H9 (cell line): Measurements from ENCODE around the gene KCNAB2. TPM values are rescaled to one million over a fixed set of nuclear protein-coding genes. Genes with fewer than 3 reads are reported as not detected.

Experiments
- DNase-seq: peaks from one replicate; pipeline ENCODE4 v3.0.0-alpha.2; 2017
- H2AFZ ChIP-seq: one replicate; pipeline ENCODE4 v1.6.1; 2013; ENCODE audit warnings: mild to moderate bottlenecking, low read length, control low read depth, moderate library complexity
- H2AK5ac ChIP-seq: 2 replicates; pipeline ENCODE4 v1.6.1; 2013; ENCODE audit warnings: low read length, control low read depth, mixed read lengths; ENCODE audit not compliant: insufficient read length
- H2BK120ac ChIP-seq: one replicate; pipeline ENCODE4 v1.6.1; 2013; ENCODE audit warnings: low read depth, mild to moderate bottlenecking, low read length, control low read depth, inconsistent platforms; ENCODE audit not compliant: poor library complexity, severe bottlenecking
- H2BK12ac ChIP-seq: 2 replicates; pipeline ENCODE4 v1.6.1; 2013; ENCODE audit warnings: low read length, control low read depth, mixed read lengths, low read depth; ENCODE audit not compliant: insufficient read length
- H2BK15ac ChIP-seq: 2 replicates; pipeline ENCODE4 v1.6.1; 2013; ENCODE audit warnings: low read depth, low read length, control low read depth
- H2BK20ac ChIP-seq: one replicate; pipeline ENCODE4 v1.6.1; 2013; ENCODE audit warnings: low read depth, mild to moderate bottlenecking, low read length, control low read depth, inconsistent platforms; ENCODE audit not compliant: poor library complexity, severe bottlenecking
- H2BK5ac ChIP-seq: 2 replicates; pipeline ENCODE4 v1.6.1; 2013; ENCODE audit warnings: low read length, control low read depth, mixed read lengths; ENCODE audit not compliant: insufficient read length
- H3K14ac ChIP-seq: 2 replicates; pipeline ENCODE4 v1.6.1; 2013; ENCODE audit warnings: low read length, control low read depth; ENCODE audit not compliant: insufficient read depth
- H3K18ac ChIP-seq: 2 replicates; pipeline ENCODE4 v1.6.1; 2013; ENCODE audit warnings: low read depth, mild to moderate bottlenecking, mixed read lengths, low read length, control low read depth; ENCODE audit not compliant: insufficient read length
- H3K23ac ChIP-seq: 2 replicates; pipeline ENCODE4 v1.6.1; 2013; ENCODE audit warnings: low read length, control low read depth, mixed read lengths, low read depth; ENCODE audit not compliant: insufficient read length
- H3K23me2 ChIP-seq: 2 replicates; pipeline ENCODE4 v1.6.1; 2013; ENCODE audit warnings: low read depth, mild to moderate bottlenecking, mixed read lengths, low read length, control low read depth; ENCODE audit not compliant: insufficient read length, poor library complexity, severe bottlenecking
- H3K27ac ChIP-seq: 2 replicates; pipeline ENCODE4 v1.5.1; 2013; ENCODE audit warnings: low read length, control low read depth, mixed read lengths, low read depth; ENCODE audit not compliant: insufficient read length
- H3K27me3 ChIP-seq: 2 replicates; pipeline ENCODE4 v1.6.1; 2013; ENCODE audit warnings: low read length, control low read depth, inconsistent platforms; ENCODE audit not compliant: insufficient read depth
- H3K4ac ChIP-seq: 2 replicates; pipeline ENCODE4 v1.6.1; 2013; ENCODE audit warnings: low read depth, mild to moderate bottlenecking, control low read depth, inconsistent platforms, low read length, moderate library complexity
- H3K4me1 ChIP-seq: 2 replicates; pipeline ENCODE4 v1.6.1; 2013; ENCODE audit warnings: low read length, control low read depth, inconsistent platforms; ENCODE audit not compliant: insufficient read depth
- H3K4me2 ChIP-seq: 2 replicates; pipeline ENCODE4 v1.6.1; 2013; ENCODE audit warnings: low read length, control low read depth, mixed read lengths; ENCODE audit not compliant: insufficient read length, insufficient read depth
- H3K56ac ChIP-seq: 2 replicates; pipeline ENCODE4 v1.6.1; 2013; ENCODE audit warnings: low read depth, mild to moderate bottlenecking, mixed read lengths, low read length, control low read depth; ENCODE audit not compliant: insufficient read length
- H3K79me1 ChIP-seq: 2 replicates; pipeline ENCODE4 v1.6.1; 2013; ENCODE audit warnings: low read depth, mild to moderate bottlenecking, moderate library complexity, low read length, control low read depth, inconsistent platforms; ENCODE audit not compliant: insufficient read depth, poor library complexity, severe bottlenecking
- H3K79me2 ChIP-seq: 2 replicates; pipeline ENCODE4 v1.6.1; 2013; ENCODE audit warnings: low read length, control low read depth, inconsistent platforms; ENCODE audit not compliant: insufficient read depth
- H3K9ac ChIP-seq: 2 replicates; pipeline ENCODE4 v1.6.1; 2013; ENCODE audit warnings: low read length, control low read depth, mixed read lengths; ENCODE audit not compliant: insufficient read length; ENCODE audit errors: extremely low read depth
- H3K9me3 ChIP-seq: one replicate; pipeline ENCODE4 v1.6.1; 2013; ENCODE audit warnings: low read depth, low read length, inconsistent platforms; ENCODE audit not compliant: control insufficient read depth
- H3T11ph ChIP-seq: one replicate; pipeline ENCODE4 v1.6.1; 2013; ENCODE audit warnings: mild to moderate bottlenecking, low read length, control low read depth, inconsistent platforms
- H4K20me1 ChIP-seq: one replicate; pipeline ENCODE4 v1.6.1; 2013; ENCODE audit not compliant: control insufficient read depth, insufficient read length, insufficient read depth
- H4K5ac ChIP-seq: 2 replicates; pipeline ENCODE4 v1.6.1; 2013; ENCODE audit warnings: low read depth, mild to moderate bottlenecking, mixed read lengths, low read length, control low read depth; ENCODE audit not compliant: insufficient read length
- H4K8ac ChIP-seq: replicated peaks from 2 replicates; pipeline ENCODE4 v1.6.1; 2013; ENCODE audit warnings: low read length, control low read depth, mixed read lengths, low read depth; ENCODE audit not compliant: insufficient read length
- H4K91ac ChIP-seq: 2 replicates; pipeline ENCODE4 v1.6.1; 2013; ENCODE audit warnings: low read depth, mild to moderate bottlenecking, moderate library complexity, mixed read lengths, low read length, control low read depth; ENCODE audit not compliant: insufficient read length
- H3K27ac Mint-ChIP-seq, 3 experiments: 2 replicates in 2 of 3; 3 replicates in 1 of 3; pipeline ENCODE4 v1.8.0; 2020 to 2021; ENCODE audit warnings: mixed read lengths in 3 of 3, mild to moderate bottlenecking in 1 of 3, moderate library complexity in 1 of 3
- H3K27me3 Mint-ChIP-seq: 2 replicates; pipeline ENCODE4 v1.8.0; 2021; ENCODE audit warnings: low read depth, mild to moderate bottlenecking, moderate library complexity, mixed read lengths
- H3K36me3 Mint-ChIP-seq, 3 experiments: 2 replicates in 2 of 3; 3 replicates in 1 of 3; pipeline ENCODE4 v1.8.0; 2020 to 2021; ENCODE audit warnings: low read depth in 3 of 3, mixed read lengths in 3 of 3; ENCODE audit not compliant: insufficient read depth in 1 of 3
- H3K4me1 Mint-ChIP-seq, 2 experiments: 2 replicates each; pipeline ENCODE4 v1.8.0; 2020; ENCODE audit warnings: mixed read lengths in 2 of 2
- H3K4me3 Mint-ChIP-seq, 2 experiments: 2 replicates in 1 of 2; 3 replicates in 1 of 2; pipeline ENCODE4 v1.8.0; 2020 to 2021; ENCODE audit warnings: mild to moderate bottlenecking in 2 of 2, mixed read lengths in 2 of 2, moderate library complexity in 1 of 2
- H3K9me3 Mint-ChIP-seq, 2 experiments: 2 replicates in 1 of 2; 3 replicates in 1 of 2; pipeline ENCODE4 v1.8.0; 2020; ENCODE audit warnings: mild to moderate bottlenecking in 2 of 2, mixed read lengths in 2 of 2, moderate library complexity in 1 of 2
- WGBS: extraction: QIAGEN DNeasy Blood & Tissue Kit; methylation state at CpG from one replicate; pipeline ENCODE4 v1.1.7; 2013; ENCODE audit warnings: missing lambda C conversion rate, low lambda C conversion rate, mixed read lengths; ENCODE audit not compliant: insufficient read length; ENCODE audit errors: extremely low coverage; 5-methylcytosine and 5-hydroxymethylcytosine counted together
- total RNA-seq: library from RNA; stranded (reverse); gene quantifications from 2 replicates; pipeline ENCODE4 v1.2.1, GENCODE V29; 2021
- TF ChIP-seq, protein P1 (sequence below): fragments of 200-600 bp; sonication (generic); conservative IDR thresholded peaks from 3 replicates; pipeline ENCODE4 v1.8.0; 2021; ENCODE audit warnings: antibody characterized with exemption, mild to moderate bottlenecking

Gene KCNAB2
- total RNA-seq, 1 experiment from 2014 or later = 8.3 TPM

DNA sequence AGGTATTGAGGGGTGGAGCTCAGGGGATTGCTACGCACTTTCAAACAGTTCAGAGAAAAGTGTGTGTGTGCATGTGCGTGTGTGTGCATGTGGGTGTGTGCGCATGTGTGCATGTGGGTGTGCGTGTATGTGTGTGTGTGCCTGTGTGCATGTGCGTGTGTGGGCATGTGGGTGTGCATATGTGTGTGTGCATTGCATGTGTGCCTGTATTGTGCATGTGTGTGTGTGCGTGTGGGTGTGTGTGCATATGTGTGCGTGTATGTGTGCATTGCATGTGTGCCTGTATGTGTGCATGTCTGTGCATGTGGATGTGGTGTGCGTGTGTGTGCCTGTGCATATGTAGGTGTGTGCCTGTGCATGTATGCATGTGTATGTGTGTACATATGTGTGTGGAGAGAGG lies 12.6 kb upstream of the KCNAB2 start:
- no peak overlapping the region for H3K56ac ChIP-seq
- Mint-ChIP-seq H3K27ac (no peak overlapping the region), H3K36me3 (no peaks in the 10 kb centered on the region; a peak in 1 of 7 replicates), H3K27me3 (peaks cover 47% of the 10 kb centered on the region), H3K4me3 (no peak overlapping the region), H3K4me1 (peaks cover 19 to 20% of the 10 kb centered on the region in 2 experiments), H3K9me3 (no peaks in the 10 kb centered on the region; a peak in 1 of 5 replicates)
- H3K18ac ChIP-seq = no peak overlapping the region
- H3K9ac ChIP-seq = no peak overlapping the region
- H3K27ac ChIP-seq = no peak overlapping the region
- H3K79me1 ChIP-seq = no peaks in the 10 kb centered on the region
- TF ChIP-seq, protein P1, sequence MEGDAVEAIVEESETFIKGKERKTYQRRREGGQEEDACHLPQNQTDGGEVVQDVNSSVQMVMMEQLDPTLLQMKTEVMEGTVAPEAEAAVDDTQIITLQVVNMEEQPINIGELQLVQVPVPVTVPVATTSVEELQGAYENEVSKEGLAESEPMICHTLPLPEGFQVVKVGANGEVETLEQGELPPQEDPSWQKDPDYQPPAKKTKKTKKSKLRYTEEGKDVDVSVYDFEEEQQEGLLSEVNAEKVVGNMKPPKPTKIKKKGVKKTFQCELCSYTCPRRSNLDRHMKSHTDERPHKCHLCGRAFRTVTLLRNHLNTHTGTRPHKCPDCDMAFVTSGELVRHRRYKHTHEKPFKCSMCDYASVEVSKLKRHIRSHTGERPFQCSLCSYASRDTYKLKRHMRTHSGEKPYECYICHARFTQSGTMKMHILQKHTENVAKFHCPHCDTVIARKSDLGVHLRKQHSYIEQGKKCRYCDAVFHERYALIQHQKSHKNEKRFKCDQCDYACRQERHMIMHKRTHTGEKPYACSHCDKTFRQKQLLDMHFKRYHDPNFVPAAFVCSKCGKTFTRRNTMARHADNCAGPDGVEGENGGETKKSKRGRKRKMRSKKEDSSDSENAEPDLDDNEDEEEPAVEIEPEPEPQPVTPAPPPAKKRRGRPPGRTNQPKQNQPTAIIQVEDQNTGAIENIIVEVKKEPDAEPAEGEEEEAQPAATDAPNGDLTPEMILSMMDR = no peak
- no peak overlapping the region for H2BK15ac ChIP-seq
- no peak overlapping the region for H4K8ac ChIP-seq
- H2BK12ac ChIP-seq = no peak overlapping the region
- H4K5ac ChIP-seq = peak overlapping the region; percentile 45
- H2AFZ ChIP-seq = no peak overlapping the region
- H3K4me2 ChIP-seq = no peak overlapping the region
- no peak for DNase-seq
- no peak overlapping the region for H2BK120ac ChIP-seq
- H3T11ph ChIP-seq = no peak overlapping the region
- no peak overlapping the region for H3K4ac ChIP-seq
- H3K4me1 ChIP-seq = peaks cover 5% of the 10 kb centered on the region; the same call in 1 of the 2 replicates
- no peak overlapping the region for H4K91ac ChIP-seq
- no peak overlapping the region for H3K14ac ChIP-seq
- no peak overlapping the region for H2BK20ac ChIP-seq
- no peak overlapping the region for H2BK5ac ChIP-seq
- no peaks in the 10 kb centered on the region for H3K27me3 ChIP-seq
- H3K23me2 ChIP-seq = peaks cover 4% of the 10 kb centered on the region
- no CpG with 5 or more reads among the region's 8 CpGs for WGBS
- peak overlapping the region; percentile 21 for H3K23ac ChIP-seq
- no peak overlapping the region for H2AK5ac ChIP-seq
- peaks cover 3% of the 10 kb centered on the region for H4K20me1 ChIP-seq
- no peaks in the 10 kb centered on the region for H3K79me2 ChIP-seq
- no peaks in the 10 kb centered on the region for H3K9me3 ChIP-seq
